ENCODE measurements around the gene VPS13D. TPM values are rescaled to one million over a fixed set of nuclear protein-coding genes. Genes with fewer than 3 reads are reported as not detected.

VPS13D gene
- total RNA-seq, 1 experiment from 2014 or later = 30.7 TPM

DNA sequence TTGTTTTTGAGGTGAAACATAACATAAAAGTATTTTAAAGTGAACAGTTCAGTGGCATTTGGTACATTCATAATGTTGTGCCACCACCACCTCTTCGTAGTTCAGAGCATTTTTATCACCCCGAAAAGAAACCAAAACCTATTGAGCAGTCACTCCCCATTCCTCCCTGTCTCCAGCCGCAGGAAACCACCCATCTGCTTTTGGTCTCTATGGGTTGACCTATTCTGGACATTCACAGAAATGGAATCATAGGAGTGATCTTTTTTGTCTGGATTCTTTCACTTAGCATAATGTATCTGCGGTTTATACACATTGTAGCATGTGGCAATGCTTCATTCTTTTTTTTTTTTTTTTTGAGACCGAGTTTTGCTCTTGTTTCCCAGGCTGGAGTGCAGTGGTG, 141.2 kb downstream of the VPS13D start:
- ChIA-PET POLR2A (ENCODE audit: unreplicated experiment) (no interaction called here), CTCF (no interaction called here)
- DNase-seq (no peak), ATAC-seq (no peak)
- intact Hi-C loops (cut with micrococcal nuclease) = no loop called here
- BruUV-seq (replicated peaks) = no TSS peak
- H3K9ac ChIP-seq (ENCODE audit: low read length) = no peak overlapping the region
- H3K27me3 ChIP-seq (ENCODE audit: low read length) = no peaks in the 10 kb centered on the region
- H3K4me1 ChIP-seq (ENCODE audit: insufficient read depth, low read length) = peaks cover 17% of the 10 kb centered on the region
- no peak overlapping the region for H3K4me3 ChIP-seq (ENCODE audit: low read length)
- H3K36me3 ChIP-seq (ENCODE audit: low read depth, low read length) = peaks cover 11% of the 10 kb centered on the region
- no peaks in the 10 kb centered on the region for H3K79me2 ChIP-seq (ENCODE audit: low read length)
- no peaks in the 10 kb centered on the region for H3K9me3 ChIP-seq (ENCODE audit: low read length)
- TF ChIP-seq EZH2phosphoT487 (IDR thresholded peaks at IDR 0.05; ENCODE audit: borderline replicate concordance, low read length) (no peak), EZH2 (IDR thresholded peaks at IDR 0.05; ENCODE audit: low read length, unreplicated experiment) (no peak)
- TF ChIP-seq, protein P1, sequence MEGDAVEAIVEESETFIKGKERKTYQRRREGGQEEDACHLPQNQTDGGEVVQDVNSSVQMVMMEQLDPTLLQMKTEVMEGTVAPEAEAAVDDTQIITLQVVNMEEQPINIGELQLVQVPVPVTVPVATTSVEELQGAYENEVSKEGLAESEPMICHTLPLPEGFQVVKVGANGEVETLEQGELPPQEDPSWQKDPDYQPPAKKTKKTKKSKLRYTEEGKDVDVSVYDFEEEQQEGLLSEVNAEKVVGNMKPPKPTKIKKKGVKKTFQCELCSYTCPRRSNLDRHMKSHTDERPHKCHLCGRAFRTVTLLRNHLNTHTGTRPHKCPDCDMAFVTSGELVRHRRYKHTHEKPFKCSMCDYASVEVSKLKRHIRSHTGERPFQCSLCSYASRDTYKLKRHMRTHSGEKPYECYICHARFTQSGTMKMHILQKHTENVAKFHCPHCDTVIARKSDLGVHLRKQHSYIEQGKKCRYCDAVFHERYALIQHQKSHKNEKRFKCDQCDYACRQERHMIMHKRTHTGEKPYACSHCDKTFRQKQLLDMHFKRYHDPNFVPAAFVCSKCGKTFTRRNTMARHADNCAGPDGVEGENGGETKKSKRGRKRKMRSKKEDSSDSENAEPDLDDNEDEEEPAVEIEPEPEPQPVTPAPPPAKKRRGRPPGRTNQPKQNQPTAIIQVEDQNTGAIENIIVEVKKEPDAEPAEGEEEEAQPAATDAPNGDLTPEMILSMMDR (conservative IDR thresholded peaks at IDR 0.05; ENCODE audit: low read depth, low read length) = no peak
- no peaks in the 10 kb centered on the region for H3F3A ChIP-seq (ENCODE audit: low read length, unreplicated experiment)
- no peak overlapping the region for H2AFZ ChIP-seq (ENCODE audit: low read length)
- no peaks in the 10 kb centered on the region for H3K9me2 ChIP-seq (replicated peaks; ENCODE audit: low read length)
- H3K4me2 ChIP-seq (ENCODE audit: low read length) = no peak overlapping the region
- no peaks in the 10 kb centered on the region for H4K20me1 ChIP-seq (ENCODE audit: low read length)
- no peak overlapping the region for H3K27ac ChIP-seq (ENCODE audit: low read length)

DNA sequence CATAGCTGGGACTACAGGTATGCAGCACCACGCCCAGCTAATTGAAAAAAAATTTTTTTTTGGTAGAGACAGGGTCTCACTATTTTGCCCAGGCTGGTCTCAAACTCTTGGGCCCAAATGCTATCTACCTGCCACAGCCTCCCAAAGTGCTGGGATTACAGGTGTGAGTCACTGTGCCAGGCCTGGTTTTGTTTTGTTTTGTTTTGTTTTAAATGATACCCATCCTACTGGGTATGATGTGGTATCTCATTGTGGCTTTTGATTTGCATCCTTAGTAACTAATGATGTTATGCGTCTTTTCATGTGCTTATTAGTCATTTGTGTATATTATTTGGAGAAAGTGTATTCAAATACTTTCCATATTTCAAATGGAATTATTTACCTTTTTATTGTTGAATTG, 142.3 kb downstream of the VPS13D start:
- Histone ChIP-seq H3K9ac (ENCODE audit: low read length) (no peak overlapping the region), H3F3A (ENCODE audit: low read length, unreplicated experiment) (no peaks in the 10 kb centered on the region), H2AFZ (ENCODE audit: low read length) (no peak overlapping the region), H3K4me2 (ENCODE audit: low read length) (no peak overlapping the region), H3K4me1 (ENCODE audit: insufficient read depth, low read length) (peaks cover 17% of the 10 kb centered on the region), H3K4me3 (ENCODE audit: low read length) (no peak overlapping the region), H4K20me1 (ENCODE audit: low read length) (no peaks in the 10 kb centered on the region), H3K27me3 (ENCODE audit: low read length) (no peaks in the 10 kb centered on the region), H3K9me2 (replicated peaks; ENCODE audit: low read length) (no peaks in the 10 kb centered on the region), H3K27ac (ENCODE audit: low read length) (no peak overlapping the region), H3K79me2 (ENCODE audit: low read length) (no peaks in the 10 kb centered on the region), H3K9me3 (ENCODE audit: low read length) (no peaks in the 10 kb centered on the region), H3K36me3 (ENCODE audit: low read depth, low read length) (peaks cover 11% of the 10 kb centered on the region)
- intact Hi-C loops (cut with micrococcal nuclease) = no loop called here
- ATAC-seq (no peak), DNase-seq (peak; percentile 5)
- CTCF ChIA-PET = no interaction called here
- TF ChIP-seq, protein P1 (conservative IDR thresholded peaks at IDR 0.05; ENCODE audit: low read depth, low read length) = no peak
- no peak for TF ChIP-seq EZH2phosphoT487 (IDR thresholded peaks at IDR 0.05; ENCODE audit: borderline replicate concordance, low read length)
- no peak for TF ChIP-seq EZH2 (IDR thresholded peaks at IDR 0.05; ENCODE audit: low read length, unreplicated experiment)
- no TSS peak for BruUV-seq (replicated peaks)
- POLR2A ChIA-PET (ENCODE audit: unreplicated experiment) = no interaction called here

DNA sequence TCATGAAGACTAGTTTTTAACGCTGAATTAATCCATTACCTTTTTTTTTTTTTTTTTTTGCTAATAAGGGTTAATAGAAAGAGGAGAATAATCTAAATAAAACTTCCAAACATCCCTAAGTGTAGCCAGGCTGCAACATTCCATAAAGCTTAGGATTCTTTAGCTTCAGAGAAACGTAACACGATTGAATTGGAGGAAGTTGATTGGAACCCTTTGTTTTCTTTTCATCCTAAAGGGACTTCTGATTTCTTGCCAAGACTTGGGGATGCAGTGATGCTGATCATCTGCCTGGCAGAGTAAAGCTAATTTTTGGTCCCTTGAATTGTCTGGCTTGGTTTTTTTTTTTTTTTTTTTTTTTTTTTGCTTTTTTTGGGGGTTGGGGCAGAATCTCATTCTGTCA, 142.9 kb downstream of the VPS13D start:
- H3K9me2 ChIP-seq (replicated peaks; ENCODE audit: low read length) = no peaks in the 10 kb centered on the region
- no peaks in the 10 kb centered on the region for H4K20me1 ChIP-seq (ENCODE audit: low read length)
- ATAC-seq (no peak), DNase-seq (no peak)
- no peaks in the 10 kb centered on the region for H3K79me2 ChIP-seq (ENCODE audit: low read length)
- H3F3A ChIP-seq (ENCODE audit: low read length, unreplicated experiment) = no peaks in the 10 kb centered on the region
- H3K27ac ChIP-seq (ENCODE audit: low read length) = no peak overlapping the region
- ChIA-PET POLR2A (ENCODE audit: unreplicated experiment) (no interaction called here), CTCF (interaction anchor here (0.6 kb wide), 1 partner anchor 8 kb away, joined by 5 read pairs; no protein-coding TSS in a partner anchor)
- no peaks in the 10 kb centered on the region for H3K27me3 ChIP-seq (ENCODE audit: low read length)
- H3K36me3 ChIP-seq (ENCODE audit: low read depth, low read length) = peaks cover 12% of the 10 kb centered on the region
- no TSS peak for BruUV-seq (replicated peaks)
- H3K4me1 ChIP-seq (ENCODE audit: insufficient read depth, low read length) = peaks cover 17% of the 10 kb centered on the region
- H3K9me3 ChIP-seq (ENCODE audit: low read length) = no peaks in the 10 kb centered on the region
- no peak overlapping the region for H3K4me3 ChIP-seq (ENCODE audit: low read length)
- no peak overlapping the region for H3K4me2 ChIP-seq (ENCODE audit: low read length)
- no peak for TF ChIP-seq EZH2phosphoT487 (IDR thresholded peaks at IDR 0.05; ENCODE audit: borderline replicate concordance, low read length)
- TF ChIP-seq, protein P1 (conservative IDR thresholded peaks at IDR 0.05; ENCODE audit: low read depth, low read length) = no peak
- TF ChIP-seq EZH2 (IDR thresholded peaks at IDR 0.05; ENCODE audit: low read length, unreplicated experiment) = no peak
- no peak overlapping the region for H3K9ac ChIP-seq (ENCODE audit: low read length)
- intact Hi-C loops (cut with micrococcal nuclease) = no loop called here
- H2AFZ ChIP-seq (ENCODE audit: low read length) = no peak overlapping the region

Data from PC-3 (cell line).